ENCODE results near the gene TMEM132E.

The TMEM132E gene

GRCh38 chr17:34553907-34554306 is 25.5 kb upstream of the TMEM132E start:
- Histone ChIP-seq H3K4me3 (replicated peaks; ENCODE audit: insufficient read depth, low read length) (no peak overlapping the region), H3K27me3 (ENCODE audit: insufficient read depth, poor library complexity, severe bottlenecking) (peaks cover 2% of the 10 kb centered on the region), H3K27ac (replicated peaks) (no peak overlapping the region)
- no peak for TF ChIP-seq GABPA (IDR thresholded peaks at IDR 0.05; ENCODE audit: low read depth)
- TF ChIP-seq, protein P1, sequence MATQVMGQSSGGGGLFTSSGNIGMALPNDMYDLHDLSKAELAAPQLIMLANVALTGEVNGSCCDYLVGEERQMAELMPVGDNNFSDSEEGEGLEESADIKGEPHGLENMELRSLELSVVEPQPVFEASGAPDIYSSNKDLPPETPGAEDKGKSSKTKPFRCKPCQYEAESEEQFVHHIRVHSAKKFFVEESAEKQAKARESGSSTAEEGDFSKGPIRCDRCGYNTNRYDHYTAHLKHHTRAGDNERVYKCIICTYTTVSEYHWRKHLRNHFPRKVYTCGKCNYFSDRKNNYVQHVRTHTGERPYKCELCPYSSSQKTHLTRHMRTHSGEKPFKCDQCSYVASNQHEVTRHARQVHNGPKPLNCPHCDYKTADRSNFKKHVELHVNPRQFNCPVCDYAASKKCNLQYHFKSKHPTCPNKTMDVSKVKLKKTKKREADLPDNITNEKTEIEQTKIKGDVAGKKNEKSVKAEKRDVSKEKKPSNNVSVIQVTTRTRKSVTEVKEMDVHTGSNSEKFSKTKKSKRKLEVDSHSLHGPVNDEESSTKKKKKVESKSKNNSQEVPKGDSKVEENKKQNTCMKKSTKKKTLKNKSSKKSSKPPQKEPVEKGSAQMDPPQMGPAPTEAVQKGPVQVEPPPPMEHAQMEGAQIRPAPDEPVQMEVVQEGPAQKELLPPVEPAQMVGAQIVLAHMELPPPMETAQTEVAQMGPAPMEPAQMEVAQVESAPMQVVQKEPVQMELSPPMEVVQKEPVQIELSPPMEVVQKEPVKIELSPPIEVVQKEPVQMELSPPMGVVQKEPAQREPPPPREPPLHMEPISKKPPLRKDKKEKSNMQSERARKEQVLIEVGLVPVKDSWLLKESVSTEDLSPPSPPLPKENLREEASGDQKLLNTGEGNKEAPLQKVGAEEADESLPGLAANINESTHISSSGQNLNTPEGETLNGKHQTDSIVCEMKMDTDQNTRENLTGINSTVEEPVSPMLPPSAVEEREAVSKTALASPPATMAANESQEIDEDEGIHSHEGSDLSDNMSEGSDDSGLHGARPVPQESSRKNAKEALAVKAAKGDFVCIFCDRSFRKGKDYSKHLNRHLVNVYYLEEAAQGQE (IDR thresholded peaks at IDR 0.05; ENCODE audit: insufficient replicate concordance, low read depth) = no peak
- no peak for TF ChIP-seq CTCF (IDR thresholded peaks at IDR 0.05; ENCODE audit: insufficient read depth, low read length)
- no peak for TF ChIP-seq POLR2AphosphoS5 (IDR thresholded peaks at IDR 0.05; ENCODE audit: low read depth)
- TF ChIP-seq SPI1 (IDR thresholded peaks at IDR 0.05; ENCODE audit: borderline replicate concordance, low read depth) = no peak
- DNase-seq (ENCODE audit: low read depth in 1 of 2, low spot score in 1 of 2) = no peak

DNA sequence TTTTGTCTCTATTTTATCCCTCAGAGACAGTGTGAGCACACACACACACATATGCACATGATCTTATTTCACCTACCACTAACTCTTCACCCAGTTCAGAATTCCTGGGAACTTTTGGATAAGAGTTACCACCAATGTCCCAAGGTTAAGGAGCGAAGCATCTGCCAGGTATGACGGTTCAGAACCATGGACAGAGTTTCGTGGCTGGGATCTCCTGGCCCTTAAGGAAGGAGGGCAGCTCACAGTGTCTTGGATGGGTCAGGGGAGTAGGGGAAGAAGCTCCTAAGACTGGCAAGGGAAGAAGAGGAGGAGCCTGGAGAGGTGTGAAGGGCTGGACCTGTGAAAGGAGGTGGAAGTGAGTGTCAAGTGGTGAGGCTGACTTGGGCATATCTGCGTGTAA is 23.0 kb upstream of the TMEM132E start:
- no peak for TF ChIP-seq POLR2AphosphoS5 (IDR thresholded peaks at IDR 0.05; ENCODE audit: low read depth)
- TF ChIP-seq, protein P1 (IDR thresholded peaks at IDR 0.05; ENCODE audit: insufficient replicate concordance, low read depth) = peak; percentile 96
- Histone ChIP-seq H3K4me3 (replicated peaks; ENCODE audit: insufficient read depth, low read length) (no peak overlapping the region), H3K27me3 (ENCODE audit: insufficient read depth, poor library complexity, severe bottlenecking) (peaks cover 4% of the 10 kb centered on the region), H3K27ac (replicated peaks) (no peak overlapping the region)
- DNase-seq (ENCODE audit: low read depth in 1 of 2, low spot score in 1 of 2) = no peak

DNA sequence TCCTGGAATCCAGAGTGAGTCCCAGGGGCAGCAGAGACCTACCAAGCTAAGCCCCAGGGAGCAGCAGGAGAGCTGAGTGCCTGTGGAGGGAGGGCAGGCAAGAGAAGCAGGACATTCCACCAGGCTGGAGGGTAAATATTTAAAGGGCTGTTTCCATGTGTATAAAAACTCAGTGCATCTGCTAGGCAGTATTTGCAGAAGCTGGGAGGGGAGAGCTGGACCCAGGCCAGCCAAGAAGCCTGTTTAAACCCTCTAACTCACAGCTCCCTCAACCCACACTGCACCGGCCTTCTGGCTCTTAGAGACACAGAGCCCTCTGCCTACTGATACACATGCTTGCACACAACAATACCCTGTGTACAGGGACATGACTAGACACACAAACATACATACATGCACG is 22.5 kb upstream of the TMEM132E start:
- Histone ChIP-seq H3K27ac (replicated peaks) (no peak overlapping the region), H3K4me3 (replicated peaks; ENCODE audit: insufficient read depth, low read length) (no peak overlapping the region), H3K27me3 (ENCODE audit: insufficient read depth, poor library complexity, severe bottlenecking) (peaks cover 4% of the 10 kb centered on the region)
- DNase-seq (ENCODE audit: low read depth in 1 of 2, low spot score in 1 of 2) = no peak
- TF ChIP-seq SPI1 (IDR thresholded peaks at IDR 0.05; ENCODE audit: borderline replicate concordance, low read depth) (no peak), GABPA (IDR thresholded peaks at IDR 0.05; ENCODE audit: low read depth) (no peak), POLR2AphosphoS5 (IDR thresholded peaks at IDR 0.05; ENCODE audit: low read depth) (no peak), CTCF (IDR thresholded peaks at IDR 0.05; ENCODE audit: insufficient read depth, low read length) (no peak)
- TF ChIP-seq, protein P1 (IDR thresholded peaks at IDR 0.05; ENCODE audit: insufficient replicate concordance, low read depth) = no peak

DNA sequence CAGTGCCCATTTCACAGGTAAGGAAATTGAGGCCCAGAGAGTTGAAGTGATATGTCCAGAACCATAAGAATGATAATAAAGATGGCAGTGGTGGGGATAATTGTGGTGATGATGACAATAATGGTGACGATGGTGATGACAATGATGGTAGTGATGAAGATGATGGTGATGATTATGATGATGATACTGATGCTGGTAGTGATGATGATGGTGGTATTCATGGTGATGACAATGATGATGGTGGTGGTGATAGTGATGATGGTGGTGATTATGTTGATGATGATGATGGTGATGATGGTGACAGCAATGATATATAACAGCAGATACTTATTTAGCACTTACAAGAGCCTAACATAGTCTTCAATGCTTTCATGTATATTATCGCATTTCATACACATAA is 18.1 kb upstream of the TMEM132E start:
- peaks cover 9% of the 10 kb centered on the region for H3K27me3 ChIP-seq (ENCODE audit: insufficient read depth, poor library complexity, severe bottlenecking)
- TF ChIP-seq POLR2AphosphoS5 (IDR thresholded peaks at IDR 0.05; ENCODE audit: low read depth) (no peak), SPI1 (IDR thresholded peaks at IDR 0.05; ENCODE audit: borderline replicate concordance, low read depth) (no peak), GABPA (IDR thresholded peaks at IDR 0.05; ENCODE audit: low read depth) (no peak), CTCF (IDR thresholded peaks at IDR 0.05; ENCODE audit: insufficient read depth, low read length) (no peak)
- TF ChIP-seq, protein P1 (IDR thresholded peaks at IDR 0.05; ENCODE audit: insufficient replicate concordance, low read depth) = no peak
- DNase-seq (ENCODE audit: low read depth in 1 of 2, low spot score in 1 of 2) = no peak
- no peak overlapping the region for H3K27ac ChIP-seq (replicated peaks)
- H3K4me3 ChIP-seq (replicated peaks; ENCODE audit: insufficient read depth, low read length) = no peak overlapping the region

Measured in HL-60 (cell line).